Measurements from ENCODE around the gene PLXNB1. TPM values are rescaled to one million over a fixed set of nuclear protein-coding genes. Genes with fewer than 3 reads are reported as not detected.

Gene PLXNB1
- total and polyA plus RNA-seq, 10 of the 15 experiments (the other 5 are each of a cell fraction or from before 2014, with no cell fraction given) = 0.18 to 15.1 (median 5.3) TPM

- no peak for FAIRE-seq
Observed at GRCh38 chr3:48399387-48400172, 30.3 kb downstream of the PLXNB1 start.

More at GRCh38 chr3:48399387-48400172, 30.3 kb downstream of the PLXNB1 start:
- ChIA-PET CTCF (interaction anchor here (0.7 to 22.0 kb wide), 30 partner anchors 10 to 340 kb away, joined by 3 to 757 read pairs (median 5); partner anchors contain the start of genes ATRIP, CCDC51, NME6 and SLC26A6), SMC1A (ENCODE audit: uncharacterized antibody, unreplicated experiment) (interaction anchor here (1.3 to 8.0 kb wide), 17 partner anchors 8 to 205 kb away, joined by 3 to 287 read pairs (median 7); partner anchors contain the start of genes ATRIP, CCDC51, NME6 and TMA7), POLR2A (interaction anchor here (1.4 to 1.7 kb wide), 2 partner anchors 36 to 40 kb away, joined by 4 to 11 read pairs; partner anchors contain the start of genes CCDC51 and TMA7), RAD21 (ENCODE audit: unreplicated experiment) (interaction anchor here (1.2 to 5.9 kb wide), 12 partner anchors 11 to 285 kb away, joined by 3 to 259 read pairs (median 12); partner anchors contain the start of genes CCDC51, PFKFB4, SLC26A6 and TMA7)
- Histone ChIP-seq H3K79me2 (ENCODE audit: control insufficient read depth, insufficient read depth, low read length) (no peaks in the 10 kb centered on the region), H3K9me3 (replicated peaks; ENCODE audit: control insufficient read depth, insufficient read depth, low read length) (no peaks in the 10 kb centered on the region), H2AFZ (ENCODE audit: control insufficient read depth, low read depth, low read length) (no peak overlapping the region), H3K36me3 (ENCODE audit: control insufficient read depth in 2 of 2, insufficient read depth in 2 of 2, low read length in 1 of 2) (no peaks in the 10 kb centered on the region), H4K20me1 (ENCODE audit: control insufficient read depth, insufficient read depth) (no peaks in the 10 kb centered on the region), H3K27me3 (replicated peaks in 1 of 2; ENCODE audit: control insufficient read depth in 2 of 2, insufficient read depth in 2 of 2, low read length in 1 of 2) (no peaks in the 10 kb centered on the region), H3K9ac (ENCODE audit: control insufficient read depth, insufficient read depth, low read length) (no peak overlapping the region), H3K4me3 (no peak overlapping the region), H3K27ac (ENCODE audit: control insufficient read depth, insufficient read depth) (no peak overlapping the region), H3K4me2 (ENCODE audit: control insufficient read depth, insufficient read depth) (no peak overlapping the region), H3K4me1 (ENCODE audit: control insufficient read depth, insufficient read depth, low read length) (no peaks in the 10 kb centered on the region)
- ATAC-seq (peak; percentile 18; the same call in 1 of the 3 replicates), DNase-seq (ENCODE audit: low read depth, low spot score) (no peak)
- intact Hi-C loops (cut with micrococcal nuclease; ENCODE audit: unreplicated experiment) = loop anchor here (2.0 kb wide), 1 partner anchor 167 kb away; no protein-coding TSS in a partner anchor
- WGBS (ENCODE audit: insufficient coverage, insufficient replicate concordance, low lambda C conversion rate, missing lambda C conversion rate) = 22% methylated on average over 4 of the region's 4 CpGs
- BruUV-seq (replicated peaks) = no TSS peak
- TF ChIP-seq MYC (IDR thresholded peaks at IDR 0.05; ENCODE audit: insufficient read depth, insufficient read length, insufficient replicate concordance, low read length, severe bottlenecking) (no peak), CTCF (IDR thresholded peaks at IDR 0.05 in 2 of 3, conservative IDR thresholded peaks at IDR 0.05 in 1 of 3; ENCODE audit: control insufficient read depth in 2 of 3, extremely low read depth in 1 of 3, insufficient read depth in 1 of 3, low read depth in 3 of 3, low read length in 3 of 3) (no peak), MTA2 (IDR thresholded peaks at IDR 0.05; ENCODE audit: low read depth) (no peak), STAT3 (IDR thresholded peaks at IDR 0.05; ENCODE audit: low read depth, low read length) (no peak), HDGF (IDR thresholded peaks at IDR 0.05) (no peak), SUPT20H (IDR thresholded peaks at IDR 0.05; ENCODE audit: borderline replicate concordance, control insufficient read depth, low read depth, low read length) (no peak), USF2 (IDR thresholded peaks at IDR 0.05; ENCODE audit: borderline replicate concordance, low read depth, low read length) (no peak), BHLHE40 (IDR thresholded peaks at IDR 0.05; ENCODE audit: borderline replicate concordance in 1 of 2, low read depth in 2 of 2, low read length in 1 of 2) (no peak), KDM1A (IDR thresholded peaks at IDR 0.05; ENCODE audit: borderline replicate concordance) (no peak), NRF1 (conservative IDR thresholded peaks at IDR 0.05; ENCODE audit: low read depth, low read length) (no peak), STAT1 (conservative IDR thresholded peaks at IDR 0.05) (no peak), ZNF592 (IDR thresholded peaks at IDR 0.05) (no peak), SMARCA5 (IDR thresholded peaks at IDR 0.05) (no peak)
- in situ Hi-C loops (cut with MboI) = loop anchor here (5.0 kb wide), 1 partner anchor 38 kb away; no protein-coding TSS in a partner anchor
